Liver (tissue), 9 donors: ENCODE data around the gene ZNF768. TPM values are rescaled to one million over a fixed set of nuclear protein-coding genes. Genes with fewer than 3 reads are reported as not detected.

ENCODE experiments used
- DNase-seq: peaks from one replicate; pipeline ENCODE4 v3.0.0-alpha.2; 2017; ENCODE audit warnings: low spot score
- H3K27ac ChIP-seq, 2 donors: one replicate each; pipeline ENCODE4 v1.7.0; 2013; ENCODE audit warnings: inconsistent platforms in 2 of 2, low read length in 2 of 2, control low read depth in 1 of 2, low read depth in 1 of 2, mild to moderate bottlenecking in 1 of 2
- H3K27me3 ChIP-seq, 4 donors: one replicate each; pipeline versions ENCODE4 v1.6.1 to v1.7.0; 2013; ENCODE audit warnings: low read length in 3 of 4, inconsistent platforms in 1 of 4, mild to moderate bottlenecking in 1 of 4, moderate library complexity in 1 of 4; ENCODE audit not compliant: control insufficient read depth in 4 of 4, insufficient read depth in 4 of 4
- H3K36me3 ChIP-seq, 4 donors: one replicate each; pipeline versions ENCODE4 v1.6.1 to v1.7.0; 2013; ENCODE audit warnings: low read length in 3 of 4, mild to moderate bottlenecking in 3 of 4, low read depth in 1 of 4, moderate library complexity in 1 of 4; ENCODE audit not compliant: control insufficient read depth in 4 of 4, insufficient read depth in 3 of 4
- H3K4me1 ChIP-seq, 4 donors: one replicate each; pipeline versions ENCODE4 v1.6.1 to v1.7.0; 2013; ENCODE audit warnings: low read length in 3 of 4, mild to moderate bottlenecking in 3 of 4, moderate library complexity in 1 of 4; ENCODE audit not compliant: control insufficient read depth in 4 of 4, insufficient read depth in 4 of 4
- H3K4me3 ChIP-seq, 3 donors: one replicate each; pipeline versions ENCODE4 v1.6.1 to v1.7.0; 2013; ENCODE audit warnings: low read length in 3 of 3, control low read depth in 1 of 3, low read depth in 1 of 3, mild to moderate bottlenecking in 1 of 3
- H3K9ac ChIP-seq, 2 donors: one replicate each; pipeline ENCODE4 v1.7.0; 2013; ENCODE audit warnings: low read length in 2 of 2, mild to moderate bottlenecking in 2 of 2, moderate library complexity in 2 of 2, control low read depth in 1 of 2, low read depth in 1 of 2
- H3K9me3 ChIP-seq, 4 donors: one replicate each; pipeline versions ENCODE4 v1.6.1 to v1.7.0; 2013; ENCODE audit warnings: low read length in 3 of 4; ENCODE audit not compliant: control insufficient read depth in 4 of 4
- EGR1 ChIP-seq, 2 donors: IDR thresholded peaks; 2 replicates each; pipeline ENCODE4 v1.6.1; 2016 to 2018; ENCODE audit warnings: antibody characterized with exemption in 2 of 2, low read depth in 2 of 2
- FOXA1 ChIP-seq: IDR thresholded peaks from 2 replicates; pipeline ENCODE4 v1.6.1; 2016; ENCODE audit warnings: antibody characterized with exemption
- FOXA2 ChIP-seq: IDR thresholded peaks from 2 replicates; pipeline ENCODE4 v1.6.1; 2016; ENCODE audit warnings: antibody characterized with exemption
- GABPA ChIP-seq, 2 donors: IDR thresholded peaks in 1 of 2; conservative IDR thresholded peaks in 1 of 2; 2 replicates each; pipeline ENCODE4 v1.6.1; 2016; ENCODE audit warnings: antibody characterized with exemption in 2 of 2, mild to moderate bottlenecking in 1 of 2, moderate library complexity in 1 of 2
- HNF4A ChIP-seq, 2 donors: conservative IDR thresholded peaks; 2 replicates each; pipeline ENCODE4 v1.6.1; 2016; ENCODE audit warnings: antibody characterized with exemption in 2 of 2, mild to moderate bottlenecking in 2 of 2
- HNF4G ChIP-seq: IDR thresholded peaks from 2 replicates; pipeline ENCODE4 v1.6.1; 2016; ENCODE audit warnings: antibody characterized with exemption
- JUND ChIP-seq, 2 donors: IDR thresholded peaks; 2 replicates each; pipeline ENCODE4 v1.6.1; 2016; ENCODE audit warnings: antibody characterized with exemption in 2 of 2
- NR2F2 ChIP-seq: IDR thresholded peaks from 2 replicates; pipeline ENCODE4 v1.6.1; 2016; ENCODE audit warnings: antibody characterized with exemption
- RAD21 ChIP-seq, 2 donors: IDR thresholded peaks; 2 replicates each; pipeline ENCODE4 v1.6.1; 2016; ENCODE audit warnings: antibody characterized with exemption in 2 of 2, mild to moderate bottlenecking in 2 of 2
- RXRA ChIP-seq, 2 donors: IDR thresholded peaks; 2 replicates each; pipeline ENCODE4 v1.6.1; 2017 to 2018; ENCODE audit warnings: antibody characterized with exemption in 2 of 2, mild to moderate bottlenecking in 1 of 2
- SP1 ChIP-seq: IDR thresholded peaks from 2 replicates; pipeline ENCODE4 v1.6.1; 2018; ENCODE audit warnings: antibody characterized with exemption, mild to moderate bottlenecking
- TAF1 ChIP-seq: conservative IDR thresholded peaks from 2 replicates; pipeline ENCODE4 v1.6.1; 2016; ENCODE audit warnings: antibody characterized with exemption, mild to moderate bottlenecking
- YY1 ChIP-seq: IDR thresholded peaks from 2 replicates; pipeline ENCODE4 v1.6.1; 2016; ENCODE audit warnings: antibody characterized with exemption, mild to moderate bottlenecking
- WGBS: extraction: QIAGEN DNeasy Blood & Tissue Kit; methylation state at CpG from one replicate; pipeline ENCODE4 v1.1.7; 2013; 5-methylcytosine and 5-hydroxymethylcytosine counted together
- polyA plus RNA-seq, 2 donors: library from polyadenylated mRNA; stranded (reverse) in 1 of 2; unstranded in 1 of 2; fragments of 200-250 nt in 1 of 2; fragments of >200 nt in 1 of 2; fragmentation: Nextera tagmentation in 1 of 2; extraction: Ambion mirVana in 1 of 2; gene quantifications; one replicate each; pipeline versions ENCODE4 v1.2.1 to v1.2.3, GENCODE V29; 2013 to 2015
- total RNA-seq, 2 donors: library from RNA; depleted of rRNA; stranded (reverse); fragments of >200 nt; gene quantifications; one replicate each; pipeline ENCODE4 v1.2.3, GENCODE V29; 2014
- TF ChIP-seq, protein P1 (sequence below): fragments of 150-350 bp; IDR thresholded peaks from 2 replicates; pipeline ENCODE4 v1.5.1; 2017; ENCODE audit warnings: improper control_type of control experiment, low read depth, low read length; ENCODE audit not compliant: missing input control
- TF ChIP-seq, protein P2 (sequence below): IDR thresholded peaks from 2 replicates; pipeline ENCODE4 v1.6.1; 2016; ENCODE audit warnings: antibody characterized with exemption
- TF ChIP-seq, protein P3 (sequence below): IDR thresholded peaks from 2 replicates; pipeline ENCODE4 v1.6.1; 2016; ENCODE audit warnings: antibody characterized with exemption
- TF ChIP-seq, protein P4 (sequence below): IDR thresholded peaks from 2 replicates; pipeline ENCODE4 v1.6.1; 2016; ENCODE audit warnings: antibody characterized with exemption, mild to moderate bottlenecking
- TF ChIP-seq, protein P5 (sequence below): IDR thresholded peaks from 2 replicates; pipeline ENCODE4 v1.6.1; 2016; ENCODE audit warnings: antibody characterized with exemption
- donor health status: healthy.
- donor health status: healthy.
- donor health status: healthy.
- donor health status: healthy.
- donor health status: healthy.

ZNF768 gene
- total and polyA plus RNA-seq, 4 donors: 2.2 to 16.9 (median 10.9) TPM

DNA sequence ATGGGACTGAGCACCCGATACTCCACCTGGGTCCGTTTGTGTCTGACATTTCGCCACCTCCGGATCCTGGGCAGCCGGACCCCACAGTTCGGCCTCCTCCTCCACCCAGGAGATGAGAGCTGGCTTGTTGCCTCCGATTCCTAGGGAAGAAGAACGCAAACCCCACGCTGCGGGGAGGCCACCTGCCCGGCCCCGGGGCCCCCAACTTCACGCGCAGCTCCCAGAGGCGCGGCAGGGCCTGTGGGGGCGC is 31.3 kb upstream of the ZNF768 start:
- Histone ChIP-seq H3K4me3 (peak overlapping the region; percentile 68 to 83 (median 68)), H3K27ac (peak overlapping the region; percentile 91 to 94), H3K36me3 (peaks cover 6 to 11% (median 8%) of the 10 kb centered on the region in 4 donors), H3K4me1 (peaks cover 2 to 21% (median 11%) of the 10 kb centered on the region in 4 donors), H3K9me3 (no peaks in the 10 kb centered on the region), H3K27me3 (no peaks in the 10 kb centered on the region), H3K9ac (peak overlapping the region; percentile 44 to 52)
- TF ChIP-seq, protein P1, sequence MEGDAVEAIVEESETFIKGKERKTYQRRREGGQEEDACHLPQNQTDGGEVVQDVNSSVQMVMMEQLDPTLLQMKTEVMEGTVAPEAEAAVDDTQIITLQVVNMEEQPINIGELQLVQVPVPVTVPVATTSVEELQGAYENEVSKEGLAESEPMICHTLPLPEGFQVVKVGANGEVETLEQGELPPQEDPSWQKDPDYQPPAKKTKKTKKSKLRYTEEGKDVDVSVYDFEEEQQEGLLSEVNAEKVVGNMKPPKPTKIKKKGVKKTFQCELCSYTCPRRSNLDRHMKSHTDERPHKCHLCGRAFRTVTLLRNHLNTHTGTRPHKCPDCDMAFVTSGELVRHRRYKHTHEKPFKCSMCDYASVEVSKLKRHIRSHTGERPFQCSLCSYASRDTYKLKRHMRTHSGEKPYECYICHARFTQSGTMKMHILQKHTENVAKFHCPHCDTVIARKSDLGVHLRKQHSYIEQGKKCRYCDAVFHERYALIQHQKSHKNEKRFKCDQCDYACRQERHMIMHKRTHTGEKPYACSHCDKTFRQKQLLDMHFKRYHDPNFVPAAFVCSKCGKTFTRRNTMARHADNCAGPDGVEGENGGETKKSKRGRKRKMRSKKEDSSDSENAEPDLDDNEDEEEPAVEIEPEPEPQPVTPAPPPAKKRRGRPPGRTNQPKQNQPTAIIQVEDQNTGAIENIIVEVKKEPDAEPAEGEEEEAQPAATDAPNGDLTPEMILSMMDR: no peak
- TF ChIP-seq, protein P2, sequence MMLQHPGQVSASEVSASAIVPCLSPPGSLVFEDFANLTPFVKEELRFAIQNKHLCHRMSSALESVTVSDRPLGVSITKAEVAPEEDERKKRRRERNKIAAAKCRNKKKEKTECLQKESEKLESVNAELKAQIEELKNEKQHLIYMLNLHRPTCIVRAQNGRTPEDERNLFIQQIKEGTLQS: no peak
- TF ChIP-seq RXRA (IDR thresholded peaks at IDR 0.05) (no peak), HNF4G (no peak), RAD21 (IDR thresholded peaks at IDR 0.05) (no peak), JUND (IDR thresholded peaks at IDR 0.05) (no peak), NR2F2 (no peak), FOXA1 (no peak), SP1 (no peak), YY1 (no peak), FOXA2 (no peak), HNF4A (conservative IDR thresholded peaks at IDR 0.05) (no peak), TAF1 (no peak), EGR1 (IDR thresholded peaks at IDR 0.05; ENCODE audit: low read depth in 2 of 2) (no peak), GABPA (IDR thresholded peaks at IDR 0.05 in 1 of 2, conservative IDR thresholded peaks at IDR 0.05 in 1 of 2) (no peak)
- TF ChIP-seq, protein P3, sequence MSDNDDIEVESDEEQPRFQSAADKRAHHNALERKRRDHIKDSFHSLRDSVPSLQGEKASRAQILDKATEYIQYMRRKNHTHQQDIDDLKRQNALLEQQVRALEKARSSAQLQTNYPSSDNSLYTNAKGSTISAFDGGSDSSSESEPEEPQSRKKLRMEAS: no peak
- TF ChIP-seq, protein P4, sequence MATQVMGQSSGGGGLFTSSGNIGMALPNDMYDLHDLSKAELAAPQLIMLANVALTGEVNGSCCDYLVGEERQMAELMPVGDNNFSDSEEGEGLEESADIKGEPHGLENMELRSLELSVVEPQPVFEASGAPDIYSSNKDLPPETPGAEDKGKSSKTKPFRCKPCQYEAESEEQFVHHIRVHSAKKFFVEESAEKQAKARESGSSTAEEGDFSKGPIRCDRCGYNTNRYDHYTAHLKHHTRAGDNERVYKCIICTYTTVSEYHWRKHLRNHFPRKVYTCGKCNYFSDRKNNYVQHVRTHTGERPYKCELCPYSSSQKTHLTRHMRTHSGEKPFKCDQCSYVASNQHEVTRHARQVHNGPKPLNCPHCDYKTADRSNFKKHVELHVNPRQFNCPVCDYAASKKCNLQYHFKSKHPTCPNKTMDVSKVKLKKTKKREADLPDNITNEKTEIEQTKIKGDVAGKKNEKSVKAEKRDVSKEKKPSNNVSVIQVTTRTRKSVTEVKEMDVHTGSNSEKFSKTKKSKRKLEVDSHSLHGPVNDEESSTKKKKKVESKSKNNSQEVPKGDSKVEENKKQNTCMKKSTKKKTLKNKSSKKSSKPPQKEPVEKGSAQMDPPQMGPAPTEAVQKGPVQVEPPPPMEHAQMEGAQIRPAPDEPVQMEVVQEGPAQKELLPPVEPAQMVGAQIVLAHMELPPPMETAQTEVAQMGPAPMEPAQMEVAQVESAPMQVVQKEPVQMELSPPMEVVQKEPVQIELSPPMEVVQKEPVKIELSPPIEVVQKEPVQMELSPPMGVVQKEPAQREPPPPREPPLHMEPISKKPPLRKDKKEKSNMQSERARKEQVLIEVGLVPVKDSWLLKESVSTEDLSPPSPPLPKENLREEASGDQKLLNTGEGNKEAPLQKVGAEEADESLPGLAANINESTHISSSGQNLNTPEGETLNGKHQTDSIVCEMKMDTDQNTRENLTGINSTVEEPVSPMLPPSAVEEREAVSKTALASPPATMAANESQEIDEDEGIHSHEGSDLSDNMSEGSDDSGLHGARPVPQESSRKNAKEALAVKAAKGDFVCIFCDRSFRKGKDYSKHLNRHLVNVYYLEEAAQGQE: no peak
- TF ChIP-seq, protein P5, sequence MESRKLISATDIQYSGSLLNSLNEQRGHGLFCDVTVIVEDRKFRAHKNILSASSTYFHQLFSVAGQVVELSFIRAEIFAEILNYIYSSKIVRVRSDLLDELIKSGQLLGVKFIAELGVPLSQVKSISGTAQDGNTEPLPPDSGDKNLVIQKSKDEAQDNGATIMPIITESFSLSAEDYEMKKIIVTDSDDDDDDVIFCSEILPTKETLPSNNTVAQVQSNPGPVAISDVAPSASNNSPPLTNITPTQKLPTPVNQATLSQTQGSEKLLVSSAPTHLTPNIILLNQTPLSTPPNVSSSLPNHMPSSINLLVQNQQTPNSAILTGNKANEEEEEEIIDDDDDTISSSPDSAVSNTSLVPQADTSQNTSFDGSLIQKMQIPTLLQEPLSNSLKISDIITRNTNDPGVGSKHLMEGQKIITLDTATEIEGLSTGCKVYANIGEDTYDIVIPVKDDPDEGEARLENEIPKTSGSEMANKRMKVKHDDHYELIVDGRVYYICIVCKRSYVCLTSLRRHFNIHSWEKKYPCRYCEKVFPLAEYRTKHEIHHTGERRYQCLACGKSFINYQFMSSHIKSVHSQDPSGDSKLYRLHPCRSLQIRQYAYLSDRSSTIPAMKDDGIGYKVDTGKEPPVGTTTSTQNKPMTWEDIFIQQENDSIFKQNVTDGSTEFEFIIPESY: no peak
- WGBS: 0% methylated on average over 17 of the region's 17 CpGs
- DNase-seq: no peak

DNA sequence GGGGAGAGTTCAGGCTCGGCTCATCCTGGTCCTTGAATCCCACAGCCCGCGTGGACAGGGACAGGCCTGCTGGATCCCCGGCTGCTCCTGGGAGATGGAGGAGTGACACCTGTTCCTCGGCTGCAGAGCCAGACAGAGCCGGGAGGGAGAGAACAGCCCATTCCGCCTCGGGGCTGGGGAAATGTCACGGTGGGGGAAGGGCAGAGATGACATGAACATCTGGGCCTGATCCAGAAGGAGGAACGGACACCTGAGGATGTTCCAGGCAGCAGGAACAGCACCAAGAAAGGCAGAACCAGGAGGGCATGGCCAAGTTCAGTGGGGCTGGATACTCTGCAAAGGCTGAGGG is 29.7 kb upstream of the ZNF768 start:
- 75% methylated on average over 10 of the region's 10 CpGs for WGBS
- DNase-seq: no peak
- peaks cover 2 to 17% (median 10%) of the 10 kb centered on the region in 4 donors for H3K4me1 ChIP-seq
- H3K27ac ChIP-seq: no peak overlapping the region
- H3K4me3 ChIP-seq: no peak overlapping the region
- H3K27me3 ChIP-seq: no peaks in the 10 kb centered on the region
- H3K36me3 ChIP-seq: peaks cover 6 to 11% (median 8%) of the 10 kb centered on the region in 4 donors
- no peak overlapping the region for H3K9ac ChIP-seq
- no peaks in the 10 kb centered on the region for H3K9me3 ChIP-seq
- TF ChIP-seq GABPA (IDR thresholded peaks at IDR 0.05 in 1 of 2, conservative IDR thresholded peaks at IDR 0.05 in 1 of 2) (no peak), TAF1 (no peak), FOXA1 (no peak), RAD21 (IDR thresholded peaks at IDR 0.05) (no peak), HNF4A (conservative IDR thresholded peaks at IDR 0.05) (no peak), YY1 (no peak), SP1 (no peak), FOXA2 (no peak), NR2F2 (no peak)
- TF ChIP-seq, protein P1: no peak
- TF ChIP-seq, protein P5: no peak
